ENCODE data around the gene ERBIN. TPM values are rescaled to one million over a fixed set of nuclear protein-coding genes. Genes with fewer than 3 reads are reported as not detected.

Gene ERBIN
- total and polyA plus RNA-seq, 2 of the 13 experiments (the other 11 are each of a cell fraction or from before 2014, with no cell fraction given): 14.4 to 41.7 TPM

DNA sequence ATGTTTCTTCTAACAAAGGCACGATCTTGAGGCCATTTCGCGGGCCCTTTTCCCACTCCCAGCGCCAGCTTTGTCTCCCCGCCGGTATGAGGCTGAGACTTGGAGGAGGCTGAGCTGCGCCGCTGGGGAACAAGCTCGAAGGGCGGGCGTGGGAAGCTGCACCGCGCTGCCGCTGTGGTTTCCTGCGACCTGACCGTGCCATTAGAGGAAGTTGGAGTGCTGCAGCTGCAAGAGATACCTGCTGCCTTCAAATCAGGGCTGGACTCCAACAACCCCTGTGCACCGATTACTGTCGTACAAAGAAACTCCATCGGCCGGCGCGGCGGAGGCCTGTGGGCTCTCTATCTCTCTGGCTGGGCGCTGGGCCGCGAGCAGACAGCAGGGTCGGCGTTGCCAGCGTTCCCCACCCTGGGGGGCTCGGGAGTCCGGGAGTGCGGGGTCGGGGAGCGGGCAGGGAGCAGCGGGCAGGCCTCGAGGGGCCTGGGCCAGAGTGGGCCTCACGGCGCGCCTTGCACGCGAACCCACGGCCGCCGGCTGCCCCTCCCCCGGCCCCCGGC, 1.3 kb upstream of the ERBIN start (continued):
- TF ChIP-seq RBM22 (optimal IDR thresholded peaks at IDR 0.05; ENCODE audit: low read length) (no peak), ZNF589 (CRISPR knock-in tag; conservative IDR thresholded peaks at IDR 0.05) (no peak; the same call in 1 of the 2 replicates), ATF1 (CRISPR knock-in tag; IDR thresholded peaks at IDR 0.05) (no peak), ZNF138 (CRISPR knock-in tag; IDR thresholded peaks at IDR 0.05; ENCODE audit: low read depth) (no peak; the same call in 1 of the 2 replicates), ZNF484 (CRISPR knock-in tag; IDR thresholded peaks at IDR 0.05; ENCODE audit: borderline replicate concordance, low read depth) (no peak), ZNF775 (CRISPR knock-in tag; IDR thresholded peaks at IDR 0.05; ENCODE audit: borderline replicate concordance) (no peak), JDP2 (CRISPR knock-in tag; IDR thresholded peaks at IDR 0.05; ENCODE audit: borderline replicate concordance) (no peak), ZNF260 (CRISPR knock-in tag; IDR thresholded peaks at IDR 0.05; ENCODE audit: borderline replicate concordance, low read depth) (no peak), ZNF510 (CRISPR knock-in tag; IDR thresholded peaks at IDR 0.05; ENCODE audit: low read depth) (no peak), YEATS2 (CRISPR knock-in tag; IDR thresholded peaks at IDR 0.05; ENCODE audit: borderline replicate concordance) (no peak), ZBTB21 (CRISPR knock-in tag; IDR thresholded peaks at IDR 0.05) (no peak), TRIM24 (CRISPR knock-in tag; IDR thresholded peaks at IDR 0.05) (no peak), ADNP (CRISPR knock-in tag; IDR thresholded peaks at IDR 0.05) (no peak), ISL2 (CRISPR knock-in tag; IDR thresholded peaks at IDR 0.05) (0 out of 2 replicates have a peak, but pooled peaks have one; percentile 20), MAZ (IDR thresholded peaks at IDR 0.05; ENCODE audit: borderline replicate concordance, low read depth, low read length) (no peak; the same call in none of the 2 replicates), MAZ (CRISPR knock-in tag; IDR thresholded peaks at IDR 0.05; ENCODE audit: low read depth) (no peak), MEF2D (CRISPR knock-in tag; IDR thresholded peaks at IDR 0.05) (no peak), NCOA5 (CRISPR knock-in tag; IDR thresholded peaks at IDR 0.05) (no peak), ATRX (CRISPR knock-in tag; IDR thresholded peaks at IDR 0.05; ENCODE audit: borderline replicate concordance) (no peak), NFE2 (CRISPR knock-in tag; IDR thresholded peaks at IDR 0.05) (no peak), NR3C1 (CRISPR knock-in tag; IDR thresholded peaks at IDR 0.05) (no peak), MED8 (CRISPR knock-in tag; IDR thresholded peaks at IDR 0.05; ENCODE audit: insufficient replicate concordance) (no peak), ZNF562 (CRISPR knock-in tag; IDR thresholded peaks at IDR 0.05; ENCODE audit: borderline replicate concordance) (no peak), ARNTL (CRISPR knock-in tag; IDR thresholded peaks at IDR 0.05) (no peak)
- TF ChIP-seq, protein P1, sequence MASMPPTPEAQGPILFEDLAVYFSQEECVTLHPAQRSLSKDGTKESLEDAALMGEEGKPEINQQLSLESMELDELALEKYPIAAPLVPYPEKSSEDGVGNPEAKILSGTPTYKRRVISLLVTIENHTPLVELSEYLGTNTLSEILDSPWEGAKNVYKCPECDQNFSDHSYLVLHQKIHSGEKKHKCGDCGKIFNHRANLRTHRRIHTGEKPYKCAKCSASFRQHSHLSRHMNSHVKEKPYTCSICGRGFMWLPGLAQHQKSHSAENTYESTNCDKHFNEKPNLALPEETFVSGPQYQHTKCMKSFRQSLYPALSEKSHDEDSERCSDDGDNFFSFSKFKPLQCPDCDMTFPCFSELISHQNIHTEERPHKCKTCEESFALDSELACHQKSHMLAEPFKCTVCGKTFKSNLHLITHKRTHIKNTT (CRISPR knock-in tag; IDR thresholded peaks at IDR 0.05): no peak
- TF ChIP-seq, protein P2, sequence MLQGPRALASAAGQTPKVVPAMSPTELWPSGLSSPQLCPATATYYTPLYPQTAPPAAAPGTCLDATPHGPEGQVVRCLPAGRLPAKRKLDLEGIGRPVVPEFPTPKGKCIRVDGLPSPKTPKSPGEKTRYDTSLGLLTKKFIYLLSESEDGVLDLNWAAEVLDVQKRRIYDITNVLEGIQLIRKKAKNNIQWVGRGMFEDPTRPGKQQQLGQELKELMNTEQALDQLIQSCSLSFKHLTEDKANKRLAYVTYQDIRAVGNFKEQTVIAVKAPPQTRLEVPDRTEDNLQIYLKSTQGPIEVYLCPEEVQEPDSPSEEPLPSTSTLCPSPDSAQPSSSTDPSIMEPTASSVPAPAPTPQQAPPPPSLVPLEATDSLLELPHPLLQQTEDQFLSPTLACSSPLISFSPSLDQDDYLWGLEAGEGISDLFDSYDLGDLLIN (CRISPR knock-in tag; IDR thresholded peaks at IDR 0.05; ENCODE audit: borderline replicate concordance): peak; percentile 71; the same call in 1 of the 2 replicates
- TF ChIP-seq, protein P3, sequence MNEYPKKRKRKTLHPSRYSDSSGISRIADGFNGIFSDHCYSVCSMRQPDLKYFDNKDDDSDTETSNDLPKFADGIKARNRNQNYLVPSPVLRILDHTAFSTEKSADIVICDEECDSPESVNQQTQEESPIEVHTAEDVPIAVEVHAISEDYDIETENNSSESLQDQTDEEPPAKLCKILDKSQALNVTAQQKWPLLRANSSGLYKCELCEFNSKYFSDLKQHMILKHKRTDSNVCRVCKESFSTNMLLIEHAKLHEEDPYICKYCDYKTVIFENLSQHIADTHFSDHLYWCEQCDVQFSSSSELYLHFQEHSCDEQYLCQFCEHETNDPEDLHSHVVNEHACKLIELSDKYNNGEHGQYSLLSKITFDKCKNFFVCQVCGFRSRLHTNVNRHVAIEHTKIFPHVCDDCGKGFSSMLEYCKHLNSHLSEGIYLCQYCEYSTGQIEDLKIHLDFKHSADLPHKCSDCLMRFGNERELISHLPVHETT (CRISPR knock-in tag; conservative IDR thresholded peaks at IDR 0.05): no peak
- TF ChIP-seq, protein P4, sequence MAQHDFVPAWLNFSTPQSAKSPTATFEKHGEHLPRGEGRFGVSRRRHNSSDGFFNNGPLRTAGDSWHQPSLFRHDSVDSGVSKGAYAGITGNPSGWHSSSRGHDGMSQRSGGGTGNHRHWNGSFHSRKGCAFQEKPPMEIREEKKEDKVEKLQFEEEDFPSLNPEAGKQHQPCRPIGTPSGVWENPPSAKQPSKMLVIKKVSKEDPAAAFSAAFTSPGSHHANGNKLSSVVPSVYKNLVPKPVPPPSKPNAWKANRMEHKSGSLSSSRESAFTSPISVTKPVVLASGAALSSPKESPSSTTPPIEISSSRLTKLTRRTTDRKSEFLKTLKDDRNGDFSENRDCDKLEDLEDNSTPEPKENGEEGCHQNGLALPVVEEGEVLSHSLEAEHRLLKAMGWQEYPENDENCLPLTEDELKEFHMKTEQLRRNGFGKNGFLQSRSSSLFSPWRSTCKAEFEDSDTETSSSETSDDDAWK (CRISPR knock-in tag; IDR thresholded peaks at IDR 0.05): no peak

Data from HepG2 (cell line).